Measurements from ENCODE around the gene MSL1.

DNA sequence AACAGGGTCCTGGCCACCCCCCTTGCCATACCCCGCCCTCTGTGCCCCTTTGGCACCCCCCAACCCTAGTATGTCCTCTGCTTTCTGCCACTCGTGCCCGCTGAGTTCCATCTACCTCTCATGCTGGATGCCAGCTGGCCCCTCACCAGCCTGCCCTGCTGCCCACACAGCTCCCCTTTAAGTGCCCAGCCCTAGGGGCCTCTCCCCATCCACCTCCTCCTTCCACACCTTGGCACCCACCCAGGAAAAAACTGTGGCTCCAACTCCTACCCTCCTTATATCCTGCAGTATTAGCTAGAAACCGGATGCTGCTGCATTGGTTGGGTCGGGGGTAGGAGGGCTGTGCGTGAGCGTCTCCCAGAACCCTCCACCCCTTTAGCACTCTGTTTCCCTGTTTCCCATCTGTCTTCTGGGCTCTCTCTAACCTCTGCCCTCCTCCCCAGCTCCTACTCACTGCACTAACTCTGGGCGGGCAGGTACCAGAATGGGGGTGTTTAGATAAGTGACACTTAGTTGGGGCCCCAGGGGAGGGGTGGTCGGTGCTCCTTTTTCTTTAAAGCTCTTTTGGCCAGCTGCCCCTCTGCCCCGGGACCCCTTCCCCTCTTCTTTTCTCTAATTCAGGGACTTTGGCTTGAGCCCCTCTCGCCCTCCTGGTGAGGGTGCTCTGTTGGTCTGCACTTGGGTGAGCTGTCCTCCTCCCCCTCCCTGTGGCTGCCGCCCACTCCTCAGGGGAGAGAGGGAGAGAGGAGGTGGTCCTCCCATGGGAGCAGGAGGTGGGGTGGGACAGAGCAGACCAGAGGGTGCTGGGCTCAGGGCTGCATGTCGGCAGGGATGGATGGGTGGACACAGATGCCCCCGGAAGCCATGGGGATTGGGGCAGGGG lies 31.3 kb upstream of the MSL1 start:
- TF ChIP-seq EP300 (IDR thresholded peaks at IDR 0.05): no peak
- TF ChIP-seq POLR2A (IDR thresholded peaks at IDR 0.05): no peak
- TF ChIP-seq, protein P1, sequence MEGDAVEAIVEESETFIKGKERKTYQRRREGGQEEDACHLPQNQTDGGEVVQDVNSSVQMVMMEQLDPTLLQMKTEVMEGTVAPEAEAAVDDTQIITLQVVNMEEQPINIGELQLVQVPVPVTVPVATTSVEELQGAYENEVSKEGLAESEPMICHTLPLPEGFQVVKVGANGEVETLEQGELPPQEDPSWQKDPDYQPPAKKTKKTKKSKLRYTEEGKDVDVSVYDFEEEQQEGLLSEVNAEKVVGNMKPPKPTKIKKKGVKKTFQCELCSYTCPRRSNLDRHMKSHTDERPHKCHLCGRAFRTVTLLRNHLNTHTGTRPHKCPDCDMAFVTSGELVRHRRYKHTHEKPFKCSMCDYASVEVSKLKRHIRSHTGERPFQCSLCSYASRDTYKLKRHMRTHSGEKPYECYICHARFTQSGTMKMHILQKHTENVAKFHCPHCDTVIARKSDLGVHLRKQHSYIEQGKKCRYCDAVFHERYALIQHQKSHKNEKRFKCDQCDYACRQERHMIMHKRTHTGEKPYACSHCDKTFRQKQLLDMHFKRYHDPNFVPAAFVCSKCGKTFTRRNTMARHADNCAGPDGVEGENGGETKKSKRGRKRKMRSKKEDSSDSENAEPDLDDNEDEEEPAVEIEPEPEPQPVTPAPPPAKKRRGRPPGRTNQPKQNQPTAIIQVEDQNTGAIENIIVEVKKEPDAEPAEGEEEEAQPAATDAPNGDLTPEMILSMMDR (IDR thresholded peaks at IDR 0.05): no peak

Measured in sigmoid colon (tissue), 4 donors.